HG03159 (cell line): Measurements from ENCODE around the gene DAB2IP.

Experiments
- ATAC-seq: cut with Tn5 transposase; IDR thresholded peaks from one replicate; pipeline ENCODE4 v1.9.1; 2021; ENCODE audit warnings: mild to moderate bottlenecking, moderate library complexity; ENCODE audit not compliant: unreplicated experiment

The DAB2IP gene

DNA sequence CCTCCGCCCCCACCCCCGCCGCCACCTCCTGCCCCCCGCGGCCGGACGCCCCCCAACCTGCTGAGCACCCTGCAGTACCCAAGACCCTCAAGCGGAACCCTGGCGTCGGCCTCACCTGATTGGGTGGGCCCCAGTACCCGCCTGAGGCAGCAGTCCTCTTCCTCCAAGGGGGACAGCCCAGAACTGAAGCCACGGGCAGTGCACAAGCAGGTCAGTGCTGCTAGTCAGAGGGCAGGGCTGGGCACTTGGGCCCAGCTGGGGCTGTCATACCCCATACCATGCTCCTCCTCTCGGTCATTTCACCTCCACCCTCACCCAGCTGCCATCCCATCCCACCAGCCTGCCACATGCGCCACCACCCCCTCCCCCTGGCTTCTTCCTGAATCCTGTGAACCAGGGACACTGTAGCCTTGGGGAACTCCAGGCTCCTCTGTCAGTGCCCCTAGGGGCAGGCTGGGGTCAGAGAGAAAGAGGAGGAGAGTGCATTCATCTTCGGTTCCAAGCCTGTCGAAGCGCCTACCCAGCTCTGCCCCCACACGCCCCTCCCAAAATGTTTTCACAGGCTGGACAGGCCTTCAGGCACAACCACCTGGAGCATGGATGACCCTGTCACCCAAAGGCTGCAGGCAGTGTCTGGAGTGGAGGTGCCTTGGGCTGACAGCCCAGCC, 122.0 kb downstream of the DAB2IP start:
- ATAC-seq = no peak

DNA sequence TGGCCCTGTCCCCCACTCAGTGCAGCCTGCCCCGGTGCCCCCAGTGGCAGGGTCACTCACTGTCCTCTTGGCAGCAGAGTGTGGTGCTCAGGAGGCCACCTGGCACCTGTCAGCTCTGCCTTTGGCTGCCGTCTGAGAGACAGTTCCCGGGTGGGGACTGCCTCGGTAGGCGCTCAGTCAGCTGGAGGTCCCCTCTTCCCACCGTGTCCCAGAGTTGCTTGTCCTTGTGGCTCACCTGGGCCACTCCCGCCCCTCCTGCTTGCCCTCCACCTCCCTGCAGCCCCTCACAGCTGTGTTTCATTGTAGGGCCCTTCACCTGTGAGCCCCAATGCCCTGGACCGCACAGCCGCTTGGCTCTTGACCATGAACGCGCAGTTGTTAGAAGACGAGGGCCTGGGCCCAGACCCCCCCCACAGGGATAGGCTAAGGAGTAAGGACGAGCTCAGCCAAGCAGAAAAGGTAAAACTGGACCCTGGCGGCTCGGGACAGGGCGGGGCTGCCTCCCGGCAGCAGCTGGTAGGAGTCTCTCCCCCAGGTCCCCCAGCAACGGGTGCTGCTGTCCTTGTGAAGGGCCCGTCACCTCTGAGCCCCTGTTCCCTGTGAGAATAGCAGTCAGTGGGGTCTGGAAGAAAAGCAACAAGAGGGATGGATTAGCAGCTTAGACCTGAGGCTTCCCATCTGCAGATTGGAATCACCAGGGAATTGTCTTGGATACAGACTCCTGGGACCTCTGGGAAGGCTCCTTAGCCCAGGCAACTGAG, 122.7 kb downstream of the DAB2IP start:
- no peak for ATAC-seq

DNA sequence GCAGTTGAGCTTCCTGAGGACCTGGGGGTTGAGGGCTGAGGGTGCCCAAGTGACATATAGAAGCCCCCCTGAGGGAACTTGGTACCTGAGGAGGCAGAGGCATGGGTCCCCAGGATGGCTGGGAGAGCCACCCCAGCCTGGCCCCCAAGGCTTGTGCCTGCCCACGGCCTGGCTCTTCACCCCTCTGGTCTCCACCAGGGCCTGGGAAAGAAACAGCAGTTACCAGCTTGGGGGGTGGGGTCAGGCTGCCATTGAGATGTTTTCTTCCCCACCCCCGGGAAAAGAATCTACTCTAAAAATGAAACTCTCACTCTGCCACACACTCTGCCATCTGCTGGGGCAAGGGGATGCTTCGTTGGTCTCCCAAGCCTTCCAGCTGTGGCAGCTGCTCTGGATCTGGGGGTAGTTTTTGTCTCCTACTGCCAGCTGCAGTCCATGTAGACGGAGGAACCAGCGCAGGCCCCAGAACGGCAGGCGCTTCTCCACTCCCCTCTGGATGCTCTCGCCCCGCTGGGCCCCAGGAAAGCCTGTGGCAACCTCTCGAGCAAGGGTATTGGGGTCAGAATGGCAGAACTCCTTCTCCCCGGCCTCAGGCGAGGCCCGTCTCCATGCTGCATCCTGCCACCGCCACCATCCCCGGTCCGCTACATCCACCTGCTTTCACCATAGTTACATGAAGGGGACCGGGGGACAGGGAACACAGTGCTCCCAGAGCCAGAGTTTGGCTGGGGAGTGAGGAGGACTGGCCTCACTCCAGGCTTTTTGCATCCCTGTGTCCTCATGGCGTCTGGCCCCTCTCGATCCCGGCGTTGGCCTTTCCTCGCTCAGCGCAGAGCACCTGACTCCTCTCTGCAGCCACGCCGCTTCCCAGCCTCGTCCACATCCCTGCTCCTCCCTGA, 123.5 kb downstream of the DAB2IP start:
- ATAC-seq = no peak

DNA sequence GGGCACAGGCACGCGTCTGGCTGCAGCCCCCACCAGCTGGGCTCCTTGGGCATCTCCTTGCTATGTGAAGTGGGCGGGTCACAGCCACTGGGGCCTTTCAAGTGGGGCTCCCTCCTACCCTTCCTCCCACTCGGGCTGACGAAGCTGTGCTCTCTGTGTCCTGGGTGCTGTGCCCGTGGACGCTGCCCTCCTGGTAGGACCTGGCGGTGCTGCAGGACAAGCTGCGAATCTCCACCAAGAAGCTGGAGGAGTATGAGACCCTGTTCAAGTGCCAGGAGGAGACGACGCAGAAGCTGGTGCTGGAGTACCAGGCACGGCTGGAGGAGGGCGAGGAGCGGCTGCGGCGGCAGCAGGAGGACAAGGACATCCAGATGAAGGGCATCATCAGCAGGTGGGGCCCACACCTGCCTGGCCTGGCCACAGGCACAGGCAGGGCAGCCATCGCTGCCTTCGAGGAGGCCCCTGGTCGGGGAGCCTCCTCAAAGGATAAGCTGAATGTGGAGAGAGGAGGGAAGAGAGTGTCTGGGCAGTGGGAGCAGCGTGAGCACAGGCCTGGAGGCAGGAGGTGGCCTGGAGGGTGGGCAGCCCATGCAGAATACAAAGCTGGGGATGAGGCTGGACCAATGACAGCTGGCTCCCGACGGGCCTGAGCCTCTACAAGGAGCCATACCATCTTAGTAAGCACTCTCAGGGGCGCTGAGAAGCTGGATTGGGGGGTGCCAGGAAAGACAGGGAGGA, 124.7 kb downstream of the DAB2IP start:
- no peak for ATAC-seq

DNA sequence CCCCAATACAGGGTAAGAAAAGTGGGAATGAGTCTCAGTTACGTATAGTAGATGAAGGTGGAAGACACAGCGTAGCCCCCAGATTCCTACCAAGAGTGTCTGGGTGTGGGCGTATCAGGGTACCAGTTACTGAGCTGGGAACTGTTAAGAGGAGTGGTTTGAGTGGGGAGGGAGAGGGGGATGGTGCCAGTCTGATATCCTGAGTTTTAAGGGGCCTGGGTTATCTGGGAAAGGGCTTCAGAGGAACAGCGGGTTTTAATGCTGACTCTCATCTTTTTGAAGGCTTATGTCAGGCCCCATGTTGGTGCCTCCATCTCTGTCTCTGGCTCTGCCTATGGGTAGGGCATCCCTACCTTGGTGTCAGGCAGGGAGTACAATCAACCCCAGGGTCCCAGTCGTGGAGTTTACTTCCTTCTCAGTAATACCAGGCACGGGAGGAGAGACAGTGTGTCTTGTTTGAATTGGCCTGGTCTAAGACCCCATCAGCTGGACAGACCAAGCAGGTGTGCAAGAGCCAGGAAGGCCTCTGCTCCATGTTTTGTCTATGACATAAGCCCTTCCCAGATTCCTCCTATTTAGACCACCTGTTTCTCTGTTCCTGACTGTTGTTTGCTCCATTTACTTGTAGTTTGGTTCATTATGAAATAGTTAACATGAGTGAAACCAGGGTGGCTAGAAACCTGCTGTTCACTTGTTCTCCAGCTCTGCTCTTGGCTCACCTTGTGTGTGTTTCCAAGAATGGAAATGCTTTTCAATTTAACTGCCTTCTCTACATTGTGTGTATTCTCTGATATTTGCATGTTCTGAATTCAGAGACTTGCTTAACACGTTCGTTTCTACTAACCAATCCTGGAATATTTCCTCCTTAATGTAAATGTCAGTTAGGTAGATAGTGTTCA, 125.6 kb downstream of the DAB2IP start:
- ATAC-seq = no peak

DNA sequence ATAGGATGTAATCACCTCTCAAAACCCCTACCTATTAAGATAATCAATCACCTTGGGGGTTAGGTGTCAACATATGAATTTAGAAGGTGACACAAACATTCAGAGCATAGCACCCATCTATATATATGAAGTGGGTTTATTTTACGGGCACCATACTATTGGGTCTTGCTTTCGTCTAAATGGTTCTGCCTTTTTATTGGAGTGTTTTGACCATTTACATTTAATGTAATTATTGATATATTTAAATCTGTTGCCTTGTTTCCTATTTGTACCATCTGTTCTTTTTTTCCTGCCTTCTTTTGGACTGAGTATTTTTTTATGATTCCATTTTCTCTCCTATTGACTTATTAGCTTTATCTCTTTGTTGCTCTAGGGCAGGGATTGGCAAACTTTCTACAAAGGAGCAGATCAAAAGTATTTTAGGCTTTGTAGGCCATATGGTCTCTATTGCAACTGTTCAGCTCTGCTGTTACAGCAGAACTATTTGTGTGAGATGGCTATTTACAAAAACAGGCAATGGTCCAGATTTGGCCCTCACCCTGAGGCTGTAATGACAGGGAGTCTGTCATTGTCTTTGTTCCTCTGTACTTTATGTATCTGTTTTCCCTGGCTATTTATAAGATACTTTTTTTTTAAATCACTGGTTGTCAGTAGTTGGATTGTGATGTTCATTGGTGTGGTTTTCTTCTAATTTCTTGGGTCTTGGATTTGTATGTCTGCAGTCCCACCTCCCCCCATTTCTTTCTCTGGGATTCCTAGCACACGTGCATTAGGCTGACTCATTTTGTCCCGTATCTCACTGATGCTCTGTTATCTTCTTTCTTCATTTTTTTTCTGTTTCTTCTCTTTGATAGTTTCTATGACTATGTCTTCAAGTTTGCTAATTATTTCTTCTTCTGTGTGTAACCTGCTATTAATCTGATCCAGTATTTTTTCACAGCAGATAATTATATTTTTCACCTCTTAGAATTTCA, 127.1 kb downstream of the DAB2IP start:
- ATAC-seq = no peak

DNA sequence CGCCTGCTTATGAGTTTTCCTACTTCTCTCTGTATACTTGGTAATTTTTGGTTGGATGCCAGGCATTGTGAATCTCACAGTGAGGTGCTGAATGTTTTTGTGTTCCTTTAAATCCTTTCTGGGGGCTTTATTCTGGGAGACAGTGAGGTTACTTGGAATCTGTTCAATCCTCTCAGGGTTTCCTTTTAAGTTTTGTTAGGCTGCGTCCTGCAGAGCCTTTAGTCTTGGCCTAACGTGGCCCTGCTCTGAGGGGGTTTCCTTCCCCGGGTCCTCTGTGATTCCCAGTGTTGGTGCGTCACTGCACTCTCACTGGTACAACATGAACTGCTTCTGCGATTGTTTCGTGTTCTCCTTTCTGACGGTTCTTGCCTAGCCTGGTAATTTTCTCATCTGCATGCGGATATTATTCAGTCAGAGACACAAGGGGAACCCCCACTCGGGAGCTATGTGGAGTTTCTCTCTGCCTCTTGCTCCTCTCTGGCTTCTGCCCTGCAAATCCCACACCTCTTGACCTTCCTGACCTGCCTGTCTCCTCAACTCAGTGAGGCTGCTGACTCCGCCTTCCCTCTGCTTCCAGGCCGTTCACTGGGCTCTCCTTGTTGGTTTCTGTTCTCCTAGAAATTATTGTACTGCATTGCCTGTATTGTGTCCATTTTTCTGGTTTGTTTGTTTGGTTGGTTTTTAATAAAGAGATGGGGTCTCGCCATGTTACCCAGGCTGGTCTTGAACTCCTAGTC, 128.1 kb downstream of the DAB2IP start:
- no peak for ATAC-seq

DNA sequence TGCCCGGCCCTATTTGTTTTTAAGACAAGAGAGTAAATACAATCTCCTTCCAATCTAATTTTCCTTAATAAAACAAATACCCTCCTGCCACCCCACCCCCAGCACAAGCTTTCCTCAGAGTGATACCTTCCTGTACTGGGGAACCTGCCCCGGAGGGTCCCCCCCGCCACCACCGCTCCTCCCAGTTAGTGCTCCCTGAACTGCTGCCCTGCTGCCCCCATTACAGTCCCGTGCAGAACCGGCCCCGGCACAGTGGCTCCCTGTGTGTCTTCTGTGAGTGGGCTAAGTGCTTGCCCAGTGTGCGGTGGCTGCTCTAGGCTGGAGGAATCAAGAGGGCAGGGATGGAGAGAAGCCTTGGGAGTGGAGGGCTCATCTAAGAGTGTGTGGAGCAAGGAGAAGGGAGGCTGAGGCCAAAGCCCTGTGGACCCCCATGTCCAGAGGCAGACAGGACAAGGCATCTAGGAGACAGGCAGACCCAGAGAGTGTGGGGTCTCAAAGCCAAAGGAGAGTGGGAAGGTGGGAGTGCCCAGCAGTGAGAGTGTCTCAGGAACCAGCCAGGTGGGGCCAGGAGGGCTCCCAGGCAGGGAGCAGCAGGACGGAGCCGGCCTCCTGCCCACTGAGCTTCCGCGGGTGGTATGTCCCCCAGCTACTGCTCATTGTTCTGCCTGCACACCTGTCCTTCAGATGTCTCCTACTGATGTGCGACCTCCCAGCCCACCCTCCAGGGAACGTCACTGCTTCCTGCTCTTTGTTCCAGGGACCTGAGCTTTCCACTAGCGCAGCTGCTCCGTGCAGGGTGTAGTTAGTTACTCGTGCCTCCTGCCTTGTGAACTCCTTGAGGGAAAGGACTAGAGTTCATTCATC, 129.0 kb downstream of the DAB2IP start:
- ATAC-seq = no peak

DNA sequence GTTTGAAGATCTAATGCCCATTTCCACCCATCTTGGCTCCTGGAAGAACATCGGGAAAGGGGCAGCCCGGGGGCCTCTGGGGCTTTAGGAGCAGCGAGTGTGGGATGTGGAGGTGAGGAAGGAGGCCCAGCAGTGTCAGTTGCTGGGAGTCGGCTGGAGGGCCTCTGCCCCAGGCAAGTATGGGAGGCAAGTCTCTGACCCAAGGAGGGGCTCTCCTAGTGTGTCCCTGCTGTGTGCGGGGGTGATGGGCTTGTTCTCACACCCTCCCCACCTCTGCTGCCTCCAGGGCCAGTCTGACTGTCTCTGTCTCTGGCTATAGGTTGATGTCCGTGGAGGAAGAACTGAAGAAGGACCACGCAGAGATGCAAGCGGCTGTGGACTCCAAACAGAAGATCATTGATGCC, 129.7 kb downstream of the DAB2IP start:
- ATAC-seq = no peak

DNA sequence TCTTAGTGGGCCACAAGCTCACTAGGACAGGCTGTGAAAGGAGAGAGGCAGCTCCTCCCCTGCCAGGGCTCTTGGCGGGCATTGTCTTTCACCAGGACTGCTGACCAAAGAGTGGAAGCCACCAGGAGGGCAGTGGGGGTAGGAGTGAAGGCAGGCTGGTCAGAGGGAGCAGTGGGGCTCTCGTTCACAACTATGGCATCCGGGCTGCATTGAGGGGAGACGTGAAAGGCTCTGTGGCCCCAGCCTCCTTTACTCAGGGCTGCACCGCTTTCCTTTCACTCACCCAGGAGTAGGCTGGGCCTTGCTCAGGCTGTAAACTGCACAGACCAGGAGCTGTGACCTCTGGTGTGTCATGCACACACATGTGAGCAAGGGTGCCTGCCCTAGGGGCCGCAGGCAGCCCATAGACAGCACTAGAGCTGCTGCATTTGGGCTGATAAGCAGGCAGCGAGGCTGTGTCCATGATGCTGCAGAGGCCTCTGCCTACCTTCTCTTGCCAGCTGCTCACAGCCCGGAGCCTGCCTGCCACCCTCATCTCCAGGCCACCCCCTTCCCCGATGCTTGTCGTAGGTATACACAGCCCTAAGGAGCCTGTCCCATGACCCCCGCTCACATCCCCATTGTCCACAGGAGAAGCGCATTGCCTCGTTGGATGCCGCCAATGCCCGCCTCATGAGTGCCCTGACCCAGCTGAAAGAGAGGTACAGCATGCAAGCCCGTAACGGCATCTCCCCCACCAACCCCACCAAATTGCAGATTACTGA, 130.4 kb downstream of the DAB2IP start:
- no peak for ATAC-seq

DNA sequence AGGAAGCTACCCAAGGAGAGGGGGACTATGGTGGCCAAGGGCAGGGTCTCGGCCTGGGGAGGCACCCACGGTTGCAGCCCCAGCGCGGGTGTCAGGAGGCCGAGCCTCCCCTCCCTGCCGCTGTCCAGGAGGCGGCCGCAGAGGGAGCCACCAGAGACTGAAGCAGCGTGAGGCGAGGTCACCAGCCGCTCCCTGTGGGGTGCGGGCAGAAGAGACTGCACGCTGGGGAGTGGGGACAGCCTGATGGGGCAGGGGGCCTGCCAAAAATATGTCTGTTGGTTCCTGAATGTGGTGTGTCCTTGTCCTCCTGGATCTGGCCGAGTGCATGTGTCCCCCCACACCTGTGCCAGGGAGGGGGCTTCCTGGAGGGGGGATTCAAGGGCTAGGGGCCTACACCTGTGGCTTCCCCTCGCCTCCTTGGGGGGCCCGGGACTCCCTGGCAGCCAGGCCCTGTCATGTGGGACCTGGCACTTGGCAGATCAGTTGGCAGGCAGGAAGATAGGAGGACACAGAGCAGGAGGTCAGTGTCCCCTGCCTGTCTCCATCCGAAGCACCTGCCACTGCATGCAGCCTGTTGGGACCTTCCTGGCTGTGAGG, 131.2 kb downstream of the DAB2IP start:
- ATAC-seq = no peak

DNA sequence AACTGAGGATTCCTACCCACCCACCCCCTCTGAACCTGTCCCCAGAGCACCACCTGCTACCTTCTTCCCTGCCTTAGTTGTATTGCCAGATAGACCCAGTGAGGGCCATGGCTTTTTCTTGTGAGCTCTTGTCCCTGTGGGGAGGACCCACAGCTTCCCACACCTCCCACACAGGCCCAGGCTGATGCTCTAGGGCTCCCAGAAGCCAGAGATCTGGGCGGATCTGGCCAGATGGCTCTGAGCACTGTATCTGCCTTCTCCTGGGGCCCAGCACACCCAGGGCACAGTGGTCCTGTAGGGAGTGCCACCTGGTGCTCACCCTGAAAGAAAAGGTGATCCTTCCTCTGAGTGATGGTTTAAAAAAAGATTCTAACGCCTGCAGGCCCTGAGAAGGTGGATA, 131.7 kb downstream of the DAB2IP start:
- no peak for ATAC-seq

DNA sequence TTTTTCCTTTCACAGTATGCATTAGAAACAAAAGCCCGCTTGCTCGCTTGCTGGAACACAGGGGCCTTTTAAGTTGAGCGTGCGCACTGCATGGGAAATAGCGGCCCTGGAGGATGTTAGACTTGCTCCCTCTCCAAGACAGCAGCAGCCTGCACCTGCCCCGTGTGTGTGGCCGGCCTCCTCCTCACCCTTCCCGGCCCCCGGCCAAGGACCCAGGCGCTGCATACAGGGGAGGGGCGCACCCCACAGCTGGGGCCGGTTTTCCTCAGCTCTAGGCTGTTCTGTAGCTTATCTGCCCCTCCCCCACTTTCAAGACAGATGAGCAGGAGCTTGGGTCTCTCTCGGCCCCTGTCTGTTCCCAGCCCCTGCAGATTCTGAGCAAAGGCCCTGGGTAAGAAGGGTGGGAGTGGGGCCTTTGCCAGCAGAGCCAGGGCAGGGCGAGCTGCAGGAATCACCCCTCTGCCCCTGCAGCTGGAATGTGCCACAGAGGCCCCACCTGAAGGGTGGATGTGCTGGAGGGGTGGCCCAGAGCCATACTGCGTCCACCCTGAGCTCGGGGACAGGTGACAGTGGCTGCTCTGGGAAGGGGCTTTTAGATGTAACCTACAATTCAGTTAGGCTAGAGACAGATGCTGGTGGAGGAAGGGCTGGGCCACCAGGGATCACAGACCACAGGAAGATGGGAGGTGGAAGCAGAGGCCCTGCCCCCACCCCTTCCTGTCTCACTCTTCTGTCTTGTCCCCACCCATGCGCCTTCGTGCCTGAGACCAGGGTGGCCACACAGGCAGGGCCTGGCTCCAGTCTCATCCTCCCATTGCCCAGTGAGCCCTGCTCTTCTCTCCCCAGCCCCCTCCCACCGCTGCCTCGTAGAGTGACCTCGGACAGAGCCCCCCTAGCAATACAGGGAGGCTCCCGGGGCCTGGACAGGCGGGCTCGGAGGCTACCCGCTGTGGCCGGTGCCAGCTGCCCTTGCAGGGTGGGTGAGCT, 132.4 kb downstream of the DAB2IP start:
- ATAC-seq = no peak

DNA sequence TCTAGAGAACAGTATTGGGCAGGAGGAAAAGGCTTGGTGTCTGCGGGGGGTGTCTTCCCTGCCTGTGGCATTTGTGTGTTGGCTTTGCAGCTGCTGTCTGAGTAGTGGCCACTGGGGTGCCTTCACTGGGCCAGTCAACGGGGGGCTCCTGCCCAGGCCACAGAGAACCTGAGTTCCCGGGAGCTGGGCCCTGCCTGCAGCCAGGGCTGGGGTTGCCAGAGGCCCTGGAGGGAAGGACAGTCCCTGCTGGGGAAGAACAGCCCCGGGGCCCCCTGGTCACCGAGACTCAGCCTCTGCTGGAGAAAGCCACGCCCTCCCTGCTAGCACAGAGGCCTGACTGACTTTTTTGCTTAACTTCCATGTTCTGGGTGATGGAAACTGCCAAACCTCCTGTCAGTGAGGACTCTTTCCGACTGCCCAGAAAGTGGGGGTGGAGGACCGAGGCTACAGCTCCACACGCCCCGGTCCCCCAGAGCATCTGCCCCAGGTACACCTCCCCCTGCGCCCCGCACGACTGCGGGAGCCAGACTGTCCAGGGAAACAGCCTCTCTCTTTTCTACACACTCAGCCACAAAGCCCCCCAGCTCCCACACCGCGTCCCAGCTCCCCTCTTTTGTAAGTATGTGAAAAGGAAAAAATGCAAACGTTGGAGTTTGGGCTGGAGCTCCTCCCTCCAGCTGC, 133.4 kb downstream of the DAB2IP start:
- no peak for ATAC-seq
